Measurements from ENCODE around the gene OGFR.
A peak's percentile ranks its signal among the peaks of the same experiment; 100 is the strongest.

Gene OGFR

GRCh38 chr20:62854121-62854520 lies 49.5 kb downstream of the OGFR start:
- TF ChIP-seq CTCF (conservative IDR thresholded peaks at IDR 0.05), result no peak
- H3K27ac ChIP-seq, result no peak overlapping the region

- TF ChIP-seq CTCF (conservative IDR thresholded peaks at IDR 0.05), result no peak
- H3K27ac ChIP-seq, result no peak overlapping the region
These were observed 50.5 kb downstream of the OGFR start for GRCh38 chr20:62855120-62855519.

- no peak for TF ChIP-seq CTCF (conservative IDR thresholded peaks at IDR 0.05)
- no peak overlapping the region for H3K27ac ChIP-seq
These were observed 52.4 kb downstream of the OGFR start for GRCh38 chr20:62856931-62857619.

- TF ChIP-seq CTCF (conservative IDR thresholded peaks at IDR 0.05), result no peak
- H3K27ac ChIP-seq, result no peak overlapping the region; the same call in 1 of the 2 replicates
These were observed 53.6 kb downstream of the OGFR start for GRCh38 chr20:62858058-62858830.

GRCh38 chr20:62859721-62860120 lies 55.1 kb downstream of the OGFR start:
- no peak for TF ChIP-seq CTCF (conservative IDR thresholded peaks at IDR 0.05)
- peak overlapping the region; percentile 72; the same call in 1 of the 2 replicates for H3K27ac ChIP-seq

GRCh38 chr20:62860391-62860923 lies 55.8 kb downstream of the OGFR start:
- peak; percentile 50 for TF ChIP-seq CTCF (conservative IDR thresholded peaks at IDR 0.05)
- H3K27ac ChIP-seq, result peak overlapping the region; percentile 72

GRCh38 chr20:62860924-62861691 lies 56.5 kb downstream of the OGFR start:
- H3K27ac ChIP-seq, result peak overlapping the region; percentile 72
- no peak for TF ChIP-seq CTCF (conservative IDR thresholded peaks at IDR 0.05)

Data from VCaP (cell line).